Panc1 (cell line): ENCODE results near the gene FAM219B.

Experiments
- POLR2AphosphoS5 ChIP-seq: IDR thresholded peaks from 2 replicates; pipeline ENCODE4 v1.6.1; 2012; ENCODE audit warnings: mild to moderate bottlenecking, low read depth, low read length, moderate library complexity
- TF ChIP-seq, protein P1 (sequence below): fragments of 450-650 bp; IDR thresholded peaks from 2 replicates; pipeline ENCODE4 v1.5.1; 2017; ENCODE audit warnings: mild to moderate bottlenecking

- TF ChIP-seq, protein P1, sequence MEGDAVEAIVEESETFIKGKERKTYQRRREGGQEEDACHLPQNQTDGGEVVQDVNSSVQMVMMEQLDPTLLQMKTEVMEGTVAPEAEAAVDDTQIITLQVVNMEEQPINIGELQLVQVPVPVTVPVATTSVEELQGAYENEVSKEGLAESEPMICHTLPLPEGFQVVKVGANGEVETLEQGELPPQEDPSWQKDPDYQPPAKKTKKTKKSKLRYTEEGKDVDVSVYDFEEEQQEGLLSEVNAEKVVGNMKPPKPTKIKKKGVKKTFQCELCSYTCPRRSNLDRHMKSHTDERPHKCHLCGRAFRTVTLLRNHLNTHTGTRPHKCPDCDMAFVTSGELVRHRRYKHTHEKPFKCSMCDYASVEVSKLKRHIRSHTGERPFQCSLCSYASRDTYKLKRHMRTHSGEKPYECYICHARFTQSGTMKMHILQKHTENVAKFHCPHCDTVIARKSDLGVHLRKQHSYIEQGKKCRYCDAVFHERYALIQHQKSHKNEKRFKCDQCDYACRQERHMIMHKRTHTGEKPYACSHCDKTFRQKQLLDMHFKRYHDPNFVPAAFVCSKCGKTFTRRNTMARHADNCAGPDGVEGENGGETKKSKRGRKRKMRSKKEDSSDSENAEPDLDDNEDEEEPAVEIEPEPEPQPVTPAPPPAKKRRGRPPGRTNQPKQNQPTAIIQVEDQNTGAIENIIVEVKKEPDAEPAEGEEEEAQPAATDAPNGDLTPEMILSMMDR: no peak
- no peak for TF ChIP-seq POLR2AphosphoS5
Measured at GRCh38 chr15:74855857-74856256, 50.8 kb downstream of the FAM219B start.
